Epithelial cell of esophagus (primary cell): ENCODE results near the gene MAZ.

ENCODE experiments used
- DNase-seq: peaks from one replicate; pipeline ENCODE4 v3.0.0; 2010; ENCODE audit warnings: low read depth
- H3K4me3 ChIP-seq: 2 replicates; pipeline ENCODE4 v1.5.1; 2011; ENCODE audit warnings: mild to moderate bottlenecking, low read length, control low read depth
- TF ChIP-seq, protein P1 (sequence below): IDR thresholded peaks from 2 replicates; pipeline ENCODE4 v1.5.1; 2011; ENCODE audit warnings: low read depth, mild to moderate bottlenecking, low read length, control low read depth, inconsistent platforms; ENCODE audit not compliant: insufficient read depth; ENCODE audit errors: missing control alignments

Gene MAZ

DNA sequence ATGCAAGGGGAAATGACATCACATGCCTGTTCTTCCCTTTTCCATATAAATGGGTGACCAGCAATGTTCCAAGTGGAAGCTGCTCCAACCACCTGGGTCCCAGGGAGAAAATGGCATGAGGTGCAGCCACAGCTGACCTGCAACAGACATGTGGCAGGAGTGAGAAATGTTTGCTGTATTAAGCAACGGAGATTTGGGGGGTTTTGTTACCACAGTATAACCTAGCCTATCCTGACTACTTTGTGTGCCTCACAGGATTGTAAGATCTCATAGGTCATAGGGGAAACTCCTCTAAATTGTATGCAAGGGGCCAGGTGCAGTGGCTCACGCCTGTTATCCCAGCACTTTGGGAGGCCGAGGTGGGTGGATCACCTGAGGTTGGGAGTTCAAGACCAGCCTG, 44.7 kb downstream of the MAZ start:
- TF ChIP-seq, protein P1, sequence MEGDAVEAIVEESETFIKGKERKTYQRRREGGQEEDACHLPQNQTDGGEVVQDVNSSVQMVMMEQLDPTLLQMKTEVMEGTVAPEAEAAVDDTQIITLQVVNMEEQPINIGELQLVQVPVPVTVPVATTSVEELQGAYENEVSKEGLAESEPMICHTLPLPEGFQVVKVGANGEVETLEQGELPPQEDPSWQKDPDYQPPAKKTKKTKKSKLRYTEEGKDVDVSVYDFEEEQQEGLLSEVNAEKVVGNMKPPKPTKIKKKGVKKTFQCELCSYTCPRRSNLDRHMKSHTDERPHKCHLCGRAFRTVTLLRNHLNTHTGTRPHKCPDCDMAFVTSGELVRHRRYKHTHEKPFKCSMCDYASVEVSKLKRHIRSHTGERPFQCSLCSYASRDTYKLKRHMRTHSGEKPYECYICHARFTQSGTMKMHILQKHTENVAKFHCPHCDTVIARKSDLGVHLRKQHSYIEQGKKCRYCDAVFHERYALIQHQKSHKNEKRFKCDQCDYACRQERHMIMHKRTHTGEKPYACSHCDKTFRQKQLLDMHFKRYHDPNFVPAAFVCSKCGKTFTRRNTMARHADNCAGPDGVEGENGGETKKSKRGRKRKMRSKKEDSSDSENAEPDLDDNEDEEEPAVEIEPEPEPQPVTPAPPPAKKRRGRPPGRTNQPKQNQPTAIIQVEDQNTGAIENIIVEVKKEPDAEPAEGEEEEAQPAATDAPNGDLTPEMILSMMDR: no peak
- no peak overlapping the region for H3K4me3 ChIP-seq
- no peak for DNase-seq

DNA sequence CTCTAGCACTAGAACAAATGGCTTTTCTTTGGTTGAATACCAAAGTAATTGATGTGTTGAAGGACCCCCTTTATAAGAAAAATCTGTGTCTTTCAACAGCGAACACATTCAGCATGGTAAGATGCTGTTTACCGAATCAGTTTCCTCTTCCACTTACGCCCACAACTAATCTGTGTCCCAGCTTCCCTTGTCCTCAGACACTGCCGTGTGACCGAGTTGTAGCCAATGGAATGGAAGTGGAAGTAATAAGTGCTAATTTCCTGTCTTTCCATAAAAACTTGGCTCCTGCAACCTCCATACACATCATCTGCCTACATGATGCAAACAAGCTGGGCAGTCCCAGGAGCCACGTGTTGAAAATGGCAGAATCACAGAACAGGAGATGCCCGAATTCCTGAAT, 46.3 kb downstream of the MAZ start:
- DNase-seq: no peak
- TF ChIP-seq, protein P1: no peak
- no peak overlapping the region for H3K4me3 ChIP-seq

- TF ChIP-seq, protein P1: no peak
- no peak overlapping the region for H3K4me3 ChIP-seq
- no peak for DNase-seq
These were observed 48.3 kb downstream of the MAZ start for GRCh38 chr16:29854520-29855100.

DNA sequence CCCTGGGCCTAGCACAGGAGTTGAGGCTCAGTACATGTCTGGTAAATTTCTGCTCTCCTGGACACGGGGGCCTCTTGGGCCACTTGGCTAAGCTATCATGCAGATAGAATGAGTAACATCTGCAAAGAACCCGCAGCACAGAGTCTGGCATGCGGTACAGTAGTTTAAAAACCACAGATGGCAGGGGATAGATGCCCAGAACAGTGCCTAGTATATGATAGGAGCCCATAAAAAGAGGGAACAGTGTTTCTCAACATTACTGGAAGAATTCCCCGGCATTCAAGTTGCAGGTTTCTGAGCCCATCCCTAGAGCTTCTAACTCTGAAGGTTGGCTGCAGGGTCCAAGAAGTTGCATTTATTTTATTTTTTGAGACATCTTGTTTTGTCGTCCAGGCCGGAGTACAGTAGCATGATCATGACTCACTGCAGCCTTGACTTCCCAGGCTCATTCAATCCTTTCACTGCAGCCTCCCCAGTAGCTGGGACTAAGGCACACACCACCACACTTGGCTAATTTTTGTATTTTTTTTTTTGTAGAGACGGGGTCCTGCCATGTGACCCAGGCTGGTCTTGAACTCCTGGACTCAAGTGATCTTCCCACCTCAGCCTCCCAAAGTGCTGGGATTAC, 50.9 kb downstream of the MAZ start:
- H3K4me3 ChIP-seq: no peak overlapping the region
- TF ChIP-seq, protein P1: no peak
- no peak for DNase-seq

GRCh38 chr16:29858149-29858849, 52.0 kb downstream of the MAZ start:
- no peak for DNase-seq
- TF ChIP-seq, protein P1: no peak
- H3K4me3 ChIP-seq: no peak overlapping the region

DNA sequence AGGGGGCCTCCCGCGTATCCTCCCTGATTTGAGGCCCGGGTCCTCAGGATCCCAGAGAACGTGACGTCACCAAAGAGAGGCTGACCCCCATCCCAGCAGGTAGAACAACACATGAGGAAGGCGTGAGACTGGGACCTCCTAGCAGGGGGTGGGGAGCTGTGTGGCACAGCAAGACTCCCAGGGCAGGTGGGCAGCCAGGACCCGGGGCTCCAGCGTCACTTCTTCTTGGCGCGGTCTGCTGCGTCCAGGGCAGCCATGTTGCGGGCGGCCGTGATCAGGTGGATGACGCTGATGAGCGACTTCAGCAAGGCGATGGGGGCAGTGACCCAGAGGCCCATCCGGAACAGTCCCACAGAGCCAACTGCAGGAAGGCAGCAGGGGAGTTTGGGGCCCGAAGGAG, 52.6 kb downstream of the MAZ start:
- DNase-seq: no peak
- no peak overlapping the region for H3K4me3 ChIP-seq
- TF ChIP-seq, protein P1: no peak
